ENCODE data around the gene DCAF11.

DNA sequence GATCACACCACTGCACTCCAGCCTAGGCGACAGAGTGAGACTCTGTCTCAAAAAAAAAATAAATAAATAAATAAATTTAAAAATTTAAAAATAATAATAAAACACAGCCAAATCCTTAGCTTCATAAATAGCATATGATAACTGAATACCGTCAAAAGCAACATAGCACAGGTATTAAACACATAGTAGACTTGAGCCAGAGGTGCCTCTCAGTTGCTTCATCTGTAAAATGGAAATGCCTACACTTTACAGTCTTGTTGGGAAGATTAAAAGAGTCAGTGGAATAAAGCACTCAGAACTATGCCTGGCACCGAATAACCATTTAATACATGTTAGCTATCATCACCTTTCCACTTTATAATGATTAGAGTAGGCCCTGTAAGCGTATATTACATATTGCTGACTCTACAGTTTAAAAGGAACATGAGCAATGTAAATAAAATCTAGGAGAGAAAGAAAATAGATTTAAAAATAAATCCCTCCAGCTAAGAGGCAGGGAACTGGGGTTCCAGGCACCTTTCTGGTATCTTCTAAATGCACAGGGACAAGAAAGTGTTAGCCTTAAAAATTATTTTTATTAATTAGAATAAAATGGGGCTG is 7.8 kb upstream of the DCAF11 start:
- no peak for TF ChIP-seq EZH2 (IDR thresholded peaks at IDR 0.05; ENCODE audit: borderline replicate concordance, insufficient read depth, low read depth, low read length, poor library complexity, severe bottlenecking)
- TF ChIP-seq, protein P1, sequence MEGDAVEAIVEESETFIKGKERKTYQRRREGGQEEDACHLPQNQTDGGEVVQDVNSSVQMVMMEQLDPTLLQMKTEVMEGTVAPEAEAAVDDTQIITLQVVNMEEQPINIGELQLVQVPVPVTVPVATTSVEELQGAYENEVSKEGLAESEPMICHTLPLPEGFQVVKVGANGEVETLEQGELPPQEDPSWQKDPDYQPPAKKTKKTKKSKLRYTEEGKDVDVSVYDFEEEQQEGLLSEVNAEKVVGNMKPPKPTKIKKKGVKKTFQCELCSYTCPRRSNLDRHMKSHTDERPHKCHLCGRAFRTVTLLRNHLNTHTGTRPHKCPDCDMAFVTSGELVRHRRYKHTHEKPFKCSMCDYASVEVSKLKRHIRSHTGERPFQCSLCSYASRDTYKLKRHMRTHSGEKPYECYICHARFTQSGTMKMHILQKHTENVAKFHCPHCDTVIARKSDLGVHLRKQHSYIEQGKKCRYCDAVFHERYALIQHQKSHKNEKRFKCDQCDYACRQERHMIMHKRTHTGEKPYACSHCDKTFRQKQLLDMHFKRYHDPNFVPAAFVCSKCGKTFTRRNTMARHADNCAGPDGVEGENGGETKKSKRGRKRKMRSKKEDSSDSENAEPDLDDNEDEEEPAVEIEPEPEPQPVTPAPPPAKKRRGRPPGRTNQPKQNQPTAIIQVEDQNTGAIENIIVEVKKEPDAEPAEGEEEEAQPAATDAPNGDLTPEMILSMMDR (IDR thresholded peaks at IDR 0.05) = no peak
